Nephron progenitor cell (in vitro differentiated cells): ENCODE results near the gene RAB34.
A peak's percentile ranks its signal among the peaks of the same experiment; 100 is the strongest.

Experiments used
- DNase-seq: peaks from one replicate; pipeline ENCODE4 v3.0.0; 2021
- H3K27ac Mint-ChIP-seq: 2 replicates; pipeline ENCODE4 v1.8.0; 2021; ENCODE audit warnings: mild to moderate bottlenecking, moderate library complexity, mixed read lengths
- H3K27me3 Mint-ChIP-seq: 2 replicates; pipeline ENCODE4 v1.8.0; 2021; ENCODE audit warnings: mild to moderate bottlenecking, low read depth, mixed read lengths; ENCODE audit not compliant: poor library complexity
- H3K36me3 Mint-ChIP-seq: 2 replicates; pipeline ENCODE4 v1.8.0; 2021; ENCODE audit warnings: low read depth, mixed read lengths
- H3K4me1 Mint-ChIP-seq: 2 replicates; pipeline ENCODE4 v1.8.0; 2021; ENCODE audit warnings: mixed read lengths
- H3K4me3 Mint-ChIP-seq: 2 replicates; pipeline ENCODE4 v1.8.0; 2021; ENCODE audit warnings: mild to moderate bottlenecking, moderate library complexity, mixed read lengths
- H3K9me3 Mint-ChIP-seq: 2 replicates; pipeline ENCODE4 v1.8.0; 2021; ENCODE audit warnings: mild to moderate bottlenecking, moderate library complexity, mixed read lengths
- TF ChIP-seq, protein P1 (sequence below): fragments of 200-600 bp; sonication (generic); IDR thresholded peaks from 2 replicates; pipeline ENCODE4 v1.5.0; 2021; ENCODE audit warnings: antibody characterized with exemption

Gene RAB34

DNA sequence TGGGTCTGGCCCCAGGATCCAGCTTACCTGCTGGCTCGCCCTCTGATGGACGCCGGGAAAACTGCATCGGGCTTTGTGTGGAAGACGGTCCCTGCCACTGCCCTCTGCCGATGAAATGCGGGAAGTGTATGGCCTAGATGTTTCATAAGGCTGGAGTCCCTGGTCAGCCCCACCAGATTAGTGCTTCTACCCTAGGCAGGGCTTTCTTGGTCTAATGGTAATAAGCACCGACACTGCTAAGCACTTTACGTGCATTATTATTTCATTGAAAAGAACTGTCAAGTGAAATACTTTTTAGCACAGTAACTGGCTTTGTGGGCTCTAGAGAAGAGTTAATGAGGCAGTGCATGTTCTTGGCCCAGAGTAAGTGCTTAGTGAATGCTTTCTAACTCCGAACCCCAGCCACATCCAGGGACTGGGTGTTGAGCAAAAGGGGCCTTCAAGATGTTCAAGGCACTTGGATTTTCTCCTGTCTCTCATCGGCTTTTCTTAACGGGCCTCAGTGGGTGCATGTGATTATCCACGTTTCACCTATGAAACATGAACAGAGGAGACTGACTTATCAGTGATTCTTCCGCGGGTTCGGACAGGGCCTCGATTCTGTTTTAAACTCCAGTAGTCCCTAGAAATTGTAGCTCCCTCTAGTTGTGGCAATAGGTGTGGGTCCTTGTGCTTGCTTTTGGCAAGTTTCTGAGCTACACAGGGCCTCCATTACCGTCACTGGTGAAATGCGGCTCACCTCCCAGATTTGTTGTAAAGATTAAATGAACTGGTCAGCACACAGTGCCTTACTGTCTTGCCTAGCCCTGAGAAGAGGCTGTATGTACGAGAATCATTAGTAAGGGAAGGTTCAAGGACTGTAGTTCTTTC, 32.7 kb upstream of the RAB34 start:
- H3K36me3 Mint-ChIP-seq, result peaks cover 44% of the 10 kb centered on the region
- peak; percentile 95 for DNase-seq
- no peak overlapping the region for H3K4me3 Mint-ChIP-seq
- H3K27me3 Mint-ChIP-seq, result no peaks in the 10 kb centered on the region
- H3K4me1 Mint-ChIP-seq, result peaks cover 26% of the 10 kb centered on the region
- no peaks in the 10 kb centered on the region for H3K9me3 Mint-ChIP-seq
- peak overlapping the region; percentile 68 for H3K27ac Mint-ChIP-seq
- TF ChIP-seq, protein P1, sequence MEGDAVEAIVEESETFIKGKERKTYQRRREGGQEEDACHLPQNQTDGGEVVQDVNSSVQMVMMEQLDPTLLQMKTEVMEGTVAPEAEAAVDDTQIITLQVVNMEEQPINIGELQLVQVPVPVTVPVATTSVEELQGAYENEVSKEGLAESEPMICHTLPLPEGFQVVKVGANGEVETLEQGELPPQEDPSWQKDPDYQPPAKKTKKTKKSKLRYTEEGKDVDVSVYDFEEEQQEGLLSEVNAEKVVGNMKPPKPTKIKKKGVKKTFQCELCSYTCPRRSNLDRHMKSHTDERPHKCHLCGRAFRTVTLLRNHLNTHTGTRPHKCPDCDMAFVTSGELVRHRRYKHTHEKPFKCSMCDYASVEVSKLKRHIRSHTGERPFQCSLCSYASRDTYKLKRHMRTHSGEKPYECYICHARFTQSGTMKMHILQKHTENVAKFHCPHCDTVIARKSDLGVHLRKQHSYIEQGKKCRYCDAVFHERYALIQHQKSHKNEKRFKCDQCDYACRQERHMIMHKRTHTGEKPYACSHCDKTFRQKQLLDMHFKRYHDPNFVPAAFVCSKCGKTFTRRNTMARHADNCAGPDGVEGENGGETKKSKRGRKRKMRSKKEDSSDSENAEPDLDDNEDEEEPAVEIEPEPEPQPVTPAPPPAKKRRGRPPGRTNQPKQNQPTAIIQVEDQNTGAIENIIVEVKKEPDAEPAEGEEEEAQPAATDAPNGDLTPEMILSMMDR, result peak; percentile 99

DNA sequence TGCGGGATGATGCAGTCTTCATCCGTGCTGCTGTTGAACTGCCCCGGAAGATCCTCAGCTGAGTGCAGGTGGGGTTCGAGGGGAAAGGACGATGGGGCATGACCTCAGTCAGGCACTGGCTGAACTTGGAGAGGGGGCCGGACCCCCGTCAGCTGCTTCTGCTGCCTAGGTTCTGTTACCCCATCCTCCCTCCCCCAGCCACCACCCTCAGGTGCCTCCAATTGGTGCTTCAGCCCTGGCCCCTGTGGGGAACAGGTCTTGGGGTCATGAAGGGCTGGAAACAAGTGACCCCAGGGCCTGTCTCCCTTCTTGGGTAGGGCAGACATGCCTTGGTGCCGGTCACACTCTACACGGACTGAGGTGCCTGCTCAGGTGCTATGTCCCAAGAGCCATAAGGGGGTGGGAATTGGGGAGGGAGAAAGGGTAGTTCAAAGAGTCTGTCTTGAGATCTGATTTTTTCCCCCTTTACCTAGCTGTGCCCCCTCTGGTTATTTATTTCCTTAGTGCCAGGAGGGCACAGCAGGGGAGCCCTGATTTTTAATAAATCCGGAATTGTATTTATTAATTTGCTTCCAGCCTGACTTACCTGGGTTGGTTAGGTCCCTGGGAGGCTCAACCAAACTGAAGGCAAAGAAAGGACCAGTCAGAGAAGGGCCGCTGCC, 32.0 kb upstream of the RAB34 start:
- Mint-ChIP-seq H3K27ac (peak overlapping the region; percentile 96), H3K9me3 (no peaks in the 10 kb centered on the region), H3K27me3 (no peaks in the 10 kb centered on the region), H3K36me3 (peaks cover 44% of the 10 kb centered on the region), H3K4me3 (no peak overlapping the region), H3K4me1 (peaks cover 26% of the 10 kb centered on the region)
- TF ChIP-seq, protein P1, result no peak
- DNase-seq, result no peak

DNA sequence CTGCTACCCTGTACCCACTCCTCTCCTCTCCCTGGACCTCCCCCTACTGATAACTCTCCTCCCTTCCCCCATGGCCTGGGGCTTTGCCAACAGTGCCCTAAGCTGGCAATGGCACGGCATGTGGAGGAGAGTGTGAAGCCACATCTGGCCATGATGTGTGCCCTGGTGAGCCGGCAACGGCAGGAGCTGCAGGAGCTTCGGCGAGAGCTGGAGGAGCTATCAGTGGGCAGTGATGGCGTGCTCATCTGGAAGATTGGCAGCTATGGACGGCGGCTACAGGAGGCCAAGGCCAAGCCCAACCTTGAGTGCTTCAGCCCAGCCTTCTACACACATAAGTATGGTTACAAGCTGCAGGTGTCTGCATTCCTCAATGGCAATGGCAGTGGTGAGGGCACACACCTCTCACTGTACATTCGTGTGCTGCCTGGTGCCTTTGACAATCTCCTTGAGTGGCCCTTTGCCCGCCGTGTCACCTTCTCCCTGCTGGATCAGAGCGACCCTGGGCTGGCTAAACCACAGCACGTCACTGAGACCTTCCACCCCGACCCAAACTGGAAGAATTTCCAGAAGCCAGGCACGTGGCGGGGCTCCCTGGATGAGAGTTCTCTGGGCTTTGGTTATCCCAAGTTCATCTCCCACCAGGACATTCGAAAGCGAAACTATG, 31.3 kb upstream of the RAB34 start:
- peak overlapping the region; percentile 96 for H3K27ac Mint-ChIP-seq
- H3K9me3 Mint-ChIP-seq, result no peaks in the 10 kb centered on the region
- peaks cover 40% of the 10 kb centered on the region for H3K36me3 Mint-ChIP-seq
- H3K27me3 Mint-ChIP-seq, result no peaks in the 10 kb centered on the region
- TF ChIP-seq, protein P1, result no peak
- H3K4me1 Mint-ChIP-seq, result peaks cover 26% of the 10 kb centered on the region
- DNase-seq, result no peak
- no peak overlapping the region for H3K4me3 Mint-ChIP-seq

DNA sequence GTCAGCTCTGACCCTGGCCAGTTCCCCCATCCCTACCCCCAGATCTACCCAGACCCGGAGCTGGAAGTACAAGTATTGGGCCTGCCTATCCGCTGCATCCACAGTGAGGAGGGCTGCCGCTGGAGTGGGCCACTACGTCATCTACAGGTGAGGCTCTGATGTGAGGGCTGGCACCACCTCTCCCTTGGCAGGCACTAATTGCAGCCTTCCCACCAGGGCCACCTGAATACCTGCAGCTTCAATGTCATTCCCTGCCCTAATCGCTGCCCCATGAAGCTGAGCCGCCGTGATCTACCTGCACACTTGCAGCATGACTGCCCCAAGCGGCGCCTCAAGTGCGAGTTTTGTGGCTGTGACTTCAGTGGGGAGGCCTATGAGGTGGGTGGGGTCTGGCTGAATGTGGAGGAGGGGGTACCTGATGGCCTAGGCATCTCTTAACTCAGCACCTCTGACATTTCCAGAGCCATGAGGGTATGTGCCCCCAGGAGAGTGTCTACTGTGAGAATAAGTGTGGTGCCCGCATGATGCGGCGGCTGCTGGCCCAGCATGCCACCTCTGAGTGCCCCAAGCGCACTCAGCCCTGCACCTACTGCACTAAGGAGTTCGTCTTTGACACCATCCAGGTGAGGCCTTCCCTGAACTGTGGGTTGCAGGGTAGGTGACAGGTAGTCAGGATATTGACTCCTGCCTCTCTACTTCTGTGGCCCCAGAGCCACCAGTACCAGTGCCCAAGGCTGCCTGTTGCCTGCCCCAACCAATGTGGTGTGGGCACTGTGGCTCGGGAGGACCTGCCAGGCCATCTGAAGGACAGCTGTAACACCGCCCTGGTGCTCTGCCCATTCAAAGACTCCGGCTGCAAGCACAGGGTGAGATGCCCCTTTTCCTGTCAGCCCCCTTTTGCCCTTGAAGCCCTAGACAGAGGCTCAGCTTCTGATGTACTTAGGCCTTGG, 30.4 kb upstream of the RAB34 start:
- Mint-ChIP-seq H3K9me3 (no peaks in the 10 kb centered on the region), H3K4me3 (no peak overlapping the region), H3K27me3 (no peaks in the 10 kb centered on the region), H3K36me3 (peaks cover 40% of the 10 kb centered on the region), H3K4me1 (peaks cover 29% of the 10 kb centered on the region), H3K27ac (peak overlapping the region; percentile 69)
- DNase-seq, result no peak
- TF ChIP-seq, protein P1, result no peak

DNA sequence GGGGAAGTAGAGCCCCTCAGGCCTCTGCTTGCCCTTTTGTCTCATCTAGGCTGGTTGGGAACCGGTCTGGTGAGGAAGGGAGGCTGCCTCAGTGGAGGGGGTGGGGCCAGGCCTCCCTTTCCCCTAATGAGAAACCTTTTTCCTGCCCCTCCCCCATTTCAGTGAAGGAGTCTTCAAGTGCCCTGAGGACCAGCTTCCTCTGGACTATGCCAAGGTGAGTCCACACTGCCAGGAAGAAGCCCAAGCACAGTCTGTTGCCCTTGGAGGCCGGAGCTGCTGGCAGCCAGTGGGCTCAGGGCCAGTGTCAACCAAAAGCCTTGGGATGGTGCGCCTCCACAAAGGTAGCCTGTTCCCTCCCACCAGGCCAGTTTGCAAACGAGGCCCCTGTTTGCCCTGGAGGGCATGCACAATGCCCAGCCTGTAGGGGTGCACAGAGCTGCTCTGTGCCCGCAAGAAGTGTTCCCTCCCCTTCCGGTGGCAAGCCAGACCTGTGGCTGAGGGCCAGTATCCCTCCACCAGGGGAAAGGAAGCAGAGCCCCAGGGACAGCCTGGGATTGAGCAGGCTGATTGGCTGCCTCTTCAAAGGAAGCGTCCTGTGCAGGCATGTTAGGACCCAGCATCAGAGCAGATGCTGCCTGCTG, 29.5 kb upstream of the RAB34 start:
- no peak for DNase-seq
- TF ChIP-seq, protein P1, result no peak
- Mint-ChIP-seq H3K27me3 (no peaks in the 10 kb centered on the region), H3K4me3 (no peak overlapping the region), H3K36me3 (peaks cover 34% of the 10 kb centered on the region), H3K27ac (peak overlapping the region; percentile 68), H3K4me1 (peaks cover 33% of the 10 kb centered on the region), H3K9me3 (no peaks in the 10 kb centered on the region)
